NCI-H1105 (cell line): ENCODE measurements around the gene PLCH1.

Source experiments
- DNase-seq: peaks from one replicate; lab custom pipeline; 2025; lab: John Stamatoyannopoulos, UW

PLCH1 gene

DNA sequence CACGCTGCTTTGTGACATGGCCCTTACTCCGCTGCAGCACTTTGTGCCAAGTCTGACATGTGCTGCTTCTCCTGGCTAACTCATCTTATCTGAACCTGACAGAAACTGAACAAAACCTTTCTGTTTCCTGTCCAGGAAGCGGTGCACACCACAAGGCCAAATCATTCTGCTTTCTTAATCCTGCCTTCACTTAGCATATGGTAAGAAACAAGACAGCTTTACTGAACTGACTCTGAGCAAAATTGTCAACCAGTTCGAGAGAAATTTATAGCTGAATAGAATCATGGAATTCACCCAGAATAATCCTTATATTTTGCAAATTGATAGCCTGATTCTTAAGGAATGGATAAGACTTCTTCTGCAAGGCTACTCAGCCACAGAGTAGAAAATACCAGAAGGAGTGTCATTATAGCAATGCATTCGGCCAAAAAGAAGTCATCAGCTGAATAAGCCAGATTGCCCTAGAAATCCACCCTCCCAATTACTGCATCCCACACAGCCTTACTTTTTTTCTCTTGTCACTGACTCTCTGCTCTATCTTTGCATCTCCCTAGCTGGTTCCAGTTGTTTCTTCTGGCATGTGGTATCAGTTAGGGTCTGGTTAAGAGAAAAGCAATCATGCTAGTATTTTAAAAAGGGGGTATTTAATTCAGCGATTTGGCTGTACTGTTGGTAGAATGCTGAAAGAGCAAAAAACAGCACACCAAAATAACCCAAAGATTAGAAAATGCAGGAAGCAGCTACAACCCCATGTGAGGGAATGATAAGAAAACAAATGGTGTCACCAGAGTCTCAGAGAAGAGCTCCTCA is 409.8 kb downstream of the PLCH1 start:
- DNase-seq: no peak

- DNase-seq: no peak
Observed at GRCh38 chr3:155334215-155334913, 410.5 kb downstream of the PLCH1 start.

DNA sequence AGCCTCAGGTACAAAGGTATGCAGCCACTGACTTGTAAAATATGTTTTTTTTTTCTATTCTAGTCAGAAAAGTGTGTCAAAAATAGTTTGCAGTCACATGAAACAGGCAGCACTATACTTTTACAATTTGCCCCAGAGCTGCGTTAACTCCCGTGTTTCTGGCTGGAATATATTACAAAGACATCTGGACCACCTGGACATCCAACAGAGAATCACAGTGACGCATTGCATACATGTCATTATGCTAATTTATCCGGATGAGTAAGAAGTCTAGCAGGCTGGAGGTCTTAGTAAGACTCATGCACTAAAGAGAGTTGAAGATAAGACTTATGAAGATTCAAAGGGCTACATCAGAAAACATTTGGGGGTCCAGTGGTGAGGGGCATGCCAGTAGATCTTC is 412.2 kb downstream of the PLCH1 start:
- DNase-seq: no peak

DNA sequence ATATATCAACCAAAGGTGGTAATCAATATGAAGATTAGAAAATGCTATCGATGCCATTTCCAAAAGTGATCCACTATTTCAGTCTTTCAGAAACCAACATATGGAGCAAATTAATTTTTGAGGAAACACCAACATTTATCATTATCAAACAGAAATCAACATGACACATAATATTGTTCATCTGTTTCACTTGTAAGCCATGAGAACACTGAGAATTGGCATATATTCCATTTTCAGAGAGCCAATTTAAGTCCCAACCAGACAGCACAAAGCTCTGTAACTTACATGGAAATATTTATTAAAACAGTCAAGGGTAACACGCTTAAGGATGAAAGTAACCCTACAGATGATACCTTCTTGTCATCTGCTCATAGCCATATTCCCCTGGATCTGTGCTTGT is 413.8 kb downstream of the PLCH1 start:
- no peak for DNase-seq

DNA sequence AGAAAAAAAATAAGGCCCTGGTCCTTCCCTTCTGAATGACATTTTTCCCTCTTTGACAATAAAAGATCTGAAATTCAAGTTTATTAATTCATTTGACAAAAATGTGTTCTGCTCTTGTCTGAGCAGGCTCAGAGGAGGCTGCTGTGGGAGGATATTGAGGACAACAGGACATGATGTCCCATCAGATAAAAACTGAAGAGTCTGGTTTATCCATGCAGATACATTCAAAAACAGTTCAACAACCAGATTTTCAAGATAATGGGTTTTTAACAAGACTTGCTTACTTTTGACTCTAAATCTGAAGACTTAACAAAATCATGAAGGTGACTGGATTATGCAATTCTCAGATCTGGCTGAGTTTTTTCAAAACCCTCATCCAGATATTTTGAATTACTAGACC is 414.5 kb downstream of the PLCH1 start:
- DNase-seq: no peak

GRCh38 chr3:155329513-155330048 is 415.3 kb downstream of the PLCH1 start:
- no peak for DNase-seq

DNA sequence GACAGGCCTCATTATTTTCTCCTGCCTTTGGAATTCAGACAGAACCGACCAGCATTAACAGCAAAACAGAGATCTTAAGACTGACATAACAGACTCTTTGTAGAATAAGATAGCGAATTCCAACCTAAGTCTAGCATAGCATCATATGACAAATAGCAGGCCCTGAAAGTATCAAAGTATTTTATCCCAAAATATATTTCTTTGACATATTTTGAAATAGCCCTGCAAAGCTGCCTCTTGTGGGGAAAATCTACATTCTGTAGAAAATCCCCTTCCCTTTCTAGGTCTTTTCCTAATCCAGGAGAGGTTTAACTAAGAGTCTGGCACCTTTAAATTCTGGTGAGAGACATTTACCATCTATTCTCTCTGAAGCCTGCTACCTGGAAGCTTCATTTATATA is 417.0 kb downstream of the PLCH1 start:
- no peak for DNase-seq

DNA sequence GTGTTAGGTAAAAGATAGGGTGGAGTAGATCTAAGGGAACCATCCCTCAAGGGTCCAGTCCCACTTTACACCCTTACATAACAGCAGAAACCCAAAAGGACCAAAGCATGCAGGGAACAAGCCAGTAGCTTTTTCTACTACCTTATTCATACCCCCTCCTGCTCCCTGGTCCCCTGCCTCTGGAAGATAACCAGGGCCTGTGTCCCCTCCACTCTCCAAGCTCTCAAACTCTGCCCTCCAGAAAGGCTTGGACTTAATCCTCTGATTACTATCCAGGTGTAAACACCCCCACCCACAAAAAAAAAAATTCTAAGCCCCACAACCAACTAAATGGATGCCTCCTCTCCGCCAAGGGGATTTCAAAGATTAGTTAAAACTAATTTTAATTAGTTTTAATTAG is 417.4 kb downstream of the PLCH1 start:
- DNase-seq: no peak

GRCh38 chr3:155326901-155327300 is 418.0 kb downstream of the PLCH1 start:
- no peak for DNase-seq

- DNase-seq: no peak
Observed at GRCh38 chr3:155326244-155326643, 418.6 kb downstream of the PLCH1 start.
